Testis (tissue), 3 donors: ENCODE results near the gene ZNF784. TPM values are rescaled to one million over a fixed set of nuclear protein-coding genes. Genes with fewer than 3 reads are reported as not detected.

Experiments used
- DNase-seq: peaks from one replicate; pipeline ENCODE4 v3.0.0-alpha.2; 2019
- H3K27ac ChIP-seq, 2 donors: fragments of 200-600 bp; sonication (generic); one replicate each; pipeline ENCODE4 v1.5.1; 2019
- H3K27me3 ChIP-seq: fragments of 200-600 bp; sonication (generic); one replicate; pipeline ENCODE4 v1.5.1; 2019
- H3K36me3 ChIP-seq: fragments of 200-600 bp; sonication (generic); one replicate; pipeline ENCODE4 v1.5.1; 2017; ENCODE audit warnings: low read depth; ENCODE audit errors: missing control alignments
- H3K4me1 ChIP-seq: fragments of 200-600 bp; sonication (generic); one replicate; pipeline ENCODE4 v1.5.1; 2019
- H3K4me3 ChIP-seq, 2 donors: fragments of 200-600 bp; sonication (generic); one replicate each; pipeline ENCODE4 v1.5.1; 2017 to 2019
- H3K9me3 ChIP-seq: fragments of 200-600 bp; sonication (generic); one replicate; pipeline ENCODE4 v1.5.1; 2017
- POLR2A ChIP-seq: fragments of 450-650 bp; IDR thresholded peaks from one replicate; pipeline ENCODE4 v1.6.1; 2017; ENCODE audit warnings: antibody characterized with exemption, mild to moderate bottlenecking, moderate library complexity
- WGBS, 2 donors: methylation state at CpG; one replicate each; pipeline ENCODE4 v1.1.5; 2018; 5-methylcytosine and 5-hydroxymethylcytosine counted together
- intact Hi-C: fragments of 100-400 bp; cut with DNase I; formaldehyde crosslinking; loops from one replicate; pipeline ENCODE4 v1.15.1; 2023; ENCODE audit warnings: low total_unique reads
- polyA plus RNA-seq: library from polyadenylated mRNA; stranded (reverse); fragments of 350-450 nt; fragmentation: Illumina TruSeq; extraction: RNeasy Lipid Tissue Mini Kit (QIAGEN cat#74804); gene quantifications from one replicate; pipeline ENCODE4 v1.2.3, GENCODE V29; 2014; ENCODE audit warnings: low read depth, low replicate concordance; ENCODE audit not compliant: insufficient read depth
- total RNA-seq, 2 donors: library from RNA; depleted of rRNA; stranded (reverse); fragments of >200 nt; gene quantifications; one replicate each; pipeline ENCODE4 v1.2.3, GENCODE V29; 2016
- TF ChIP-seq, protein P1 (sequence below), 3 experiments: fragments of 450-650 bp in 2 of 3; fragments of 200-600 bp in 1 of 3; sonication (generic) in 1 of 3; IDR thresholded peaks; one replicate each; pipeline ENCODE4 v1.5.1; 2016 to 2019; ENCODE audit warnings: antibody characterized with exemption in 3 of 3, mild to moderate bottlenecking in 2 of 3, moderate library complexity in 1 of 3

The ZNF784 gene
- total and polyA plus RNA-seq, 3 donors from 2014 or later, result 6.6 to 13.0 (median 10.3) TPM

DNA sequence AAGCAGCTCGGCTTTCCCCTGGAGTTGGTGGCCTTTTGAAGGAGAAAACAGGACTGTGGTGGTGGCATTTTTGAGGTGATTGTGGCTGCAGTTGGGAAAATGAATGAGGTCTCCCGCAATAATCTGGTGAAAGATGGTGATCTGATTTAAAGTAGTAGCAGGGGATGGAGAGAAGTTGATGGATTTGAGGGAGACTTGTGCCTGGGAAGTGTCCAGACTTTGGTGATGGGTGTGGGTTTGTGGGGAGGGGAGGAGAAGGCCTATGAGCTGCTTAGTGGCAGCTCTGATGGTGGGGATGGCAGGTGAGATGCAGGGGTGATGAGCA is 46.6 kb upstream of the ZNF784 start:
- intact Hi-C loops, result no loop called here
- Histone ChIP-seq H3K36me3 (no peaks in the 10 kb centered on the region), H3K4me1 (peaks cover 37% of the 10 kb centered on the region), H3K27ac (no peak overlapping the region), H3K9me3 (no peaks in the 10 kb centered on the region), H3K27me3 (no peaks in the 10 kb centered on the region), H3K4me3 (no peak overlapping the region)
- TF ChIP-seq, protein P1, sequence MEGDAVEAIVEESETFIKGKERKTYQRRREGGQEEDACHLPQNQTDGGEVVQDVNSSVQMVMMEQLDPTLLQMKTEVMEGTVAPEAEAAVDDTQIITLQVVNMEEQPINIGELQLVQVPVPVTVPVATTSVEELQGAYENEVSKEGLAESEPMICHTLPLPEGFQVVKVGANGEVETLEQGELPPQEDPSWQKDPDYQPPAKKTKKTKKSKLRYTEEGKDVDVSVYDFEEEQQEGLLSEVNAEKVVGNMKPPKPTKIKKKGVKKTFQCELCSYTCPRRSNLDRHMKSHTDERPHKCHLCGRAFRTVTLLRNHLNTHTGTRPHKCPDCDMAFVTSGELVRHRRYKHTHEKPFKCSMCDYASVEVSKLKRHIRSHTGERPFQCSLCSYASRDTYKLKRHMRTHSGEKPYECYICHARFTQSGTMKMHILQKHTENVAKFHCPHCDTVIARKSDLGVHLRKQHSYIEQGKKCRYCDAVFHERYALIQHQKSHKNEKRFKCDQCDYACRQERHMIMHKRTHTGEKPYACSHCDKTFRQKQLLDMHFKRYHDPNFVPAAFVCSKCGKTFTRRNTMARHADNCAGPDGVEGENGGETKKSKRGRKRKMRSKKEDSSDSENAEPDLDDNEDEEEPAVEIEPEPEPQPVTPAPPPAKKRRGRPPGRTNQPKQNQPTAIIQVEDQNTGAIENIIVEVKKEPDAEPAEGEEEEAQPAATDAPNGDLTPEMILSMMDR (IDR thresholded peaks at IDR 0.05), result no peak
- TF ChIP-seq POLR2A, result no peak
- 65 to 71% methylated on average over 2 of the region's 2 CpGs for WGBS, 2 donors
- no peak for DNase-seq

DNA sequence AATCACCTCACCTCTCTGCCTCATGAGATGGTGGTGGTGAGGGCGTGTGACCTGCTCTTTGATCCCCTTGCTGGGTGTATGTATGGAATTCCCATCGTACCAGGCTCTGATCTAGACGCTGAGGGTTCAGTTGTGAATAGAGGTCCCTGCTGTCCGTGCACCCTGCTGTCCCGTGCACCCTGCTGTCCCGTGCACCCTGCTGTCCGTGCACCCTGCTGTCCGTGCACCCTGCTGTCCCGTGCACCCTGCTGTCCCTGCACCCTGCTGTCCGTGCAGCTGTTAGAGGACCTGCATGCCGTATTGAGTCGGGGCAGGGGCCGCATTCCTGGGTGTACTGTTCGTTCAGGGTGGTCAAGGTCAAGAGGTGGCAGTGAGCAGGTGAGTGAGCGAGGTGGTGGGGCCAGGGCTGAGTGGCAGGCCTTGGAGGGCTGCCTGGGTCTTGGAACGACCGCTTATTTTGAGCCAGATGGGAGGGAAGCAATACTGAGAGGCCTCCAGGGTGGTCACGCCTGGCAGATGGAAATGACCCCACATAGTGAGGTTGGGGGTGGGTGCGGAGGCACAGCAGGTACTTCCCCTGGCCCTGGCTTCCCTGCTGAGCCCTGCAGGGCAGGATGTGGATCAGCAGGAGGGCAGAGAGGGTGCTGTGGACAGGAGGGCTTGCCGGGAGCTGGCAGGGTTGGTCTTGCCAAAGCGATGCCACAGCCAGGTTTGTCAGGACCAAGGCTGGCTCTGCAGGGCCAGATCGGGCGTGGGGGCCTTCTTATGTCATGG is 46.1 kb upstream of the ZNF784 start:
- intact Hi-C loops, result no loop called here
- Histone ChIP-seq H3K27me3 (no peaks in the 10 kb centered on the region), H3K4me3 (no peak overlapping the region), H3K4me1 (peaks cover 34% of the 10 kb centered on the region), H3K27ac (no peak overlapping the region), H3K9me3 (no peaks in the 10 kb centered on the region), H3K36me3 (no peaks in the 10 kb centered on the region)
- TF ChIP-seq, protein P1 (IDR thresholded peaks at IDR 0.05), result no peak
- TF ChIP-seq POLR2A, result no peak
- DNase-seq, result no peak
- WGBS, 2 donors, result 65 to 76% methylated on average over 23 of the region's 23 CpGs

DNA sequence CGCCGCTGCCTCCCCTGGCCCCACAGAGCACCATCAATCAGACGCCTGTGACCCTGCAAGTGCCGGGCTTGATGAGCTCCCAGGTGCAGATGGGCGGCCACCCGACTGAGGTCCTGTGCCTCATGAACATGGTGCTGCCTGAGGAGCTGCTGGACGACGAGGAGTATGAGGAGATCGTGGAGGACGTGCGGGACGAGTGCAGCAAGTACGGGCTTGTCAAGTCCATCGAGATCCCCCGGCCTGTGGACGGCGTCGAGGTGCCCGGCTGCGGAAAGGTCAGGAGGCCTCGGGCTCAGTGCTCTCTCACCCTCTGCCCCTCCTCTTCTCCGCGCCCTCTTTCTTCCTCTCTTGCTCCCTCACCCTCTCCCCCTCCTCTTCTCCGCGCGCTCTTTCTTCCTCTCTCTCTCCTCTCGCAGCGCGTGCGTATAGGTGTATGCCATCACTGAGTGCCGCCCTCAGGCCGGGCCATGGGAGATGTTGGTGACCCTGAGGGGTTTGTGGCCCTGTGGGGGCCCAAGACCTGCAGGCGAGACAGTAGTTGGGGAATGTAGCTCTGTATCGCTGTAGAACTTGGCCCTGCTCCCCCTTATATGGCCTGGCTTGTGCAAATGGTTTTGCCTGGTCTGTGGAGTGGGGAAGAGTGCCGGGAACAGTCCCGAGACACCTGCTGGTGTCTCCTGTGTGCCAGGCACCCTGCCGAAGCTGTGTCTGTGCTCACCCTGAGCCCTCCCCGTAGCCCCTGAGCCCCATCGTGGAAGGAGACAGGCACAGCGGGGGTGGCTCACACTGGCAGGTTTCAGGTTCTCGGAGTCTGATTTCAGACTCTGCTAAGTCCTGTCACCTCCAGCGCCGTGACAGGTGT is 45.3 kb upstream of the ZNF784 start:
- intact Hi-C loops, result no loop called here
- Histone ChIP-seq H3K27me3 (no peaks in the 10 kb centered on the region), H3K4me1 (peaks cover 34% of the 10 kb centered on the region), H3K27ac (no peak overlapping the region), H3K9me3 (no peaks in the 10 kb centered on the region), H3K36me3 (no peaks in the 10 kb centered on the region), H3K4me3 (no peak overlapping the region)
- no peak for DNase-seq
- TF ChIP-seq, protein P1 (IDR thresholded peaks at IDR 0.05), result no peak
- 84 to 85% methylated on average over 21 to 43 of the region's 43 CpGs for WGBS, 2 donors

DNA sequence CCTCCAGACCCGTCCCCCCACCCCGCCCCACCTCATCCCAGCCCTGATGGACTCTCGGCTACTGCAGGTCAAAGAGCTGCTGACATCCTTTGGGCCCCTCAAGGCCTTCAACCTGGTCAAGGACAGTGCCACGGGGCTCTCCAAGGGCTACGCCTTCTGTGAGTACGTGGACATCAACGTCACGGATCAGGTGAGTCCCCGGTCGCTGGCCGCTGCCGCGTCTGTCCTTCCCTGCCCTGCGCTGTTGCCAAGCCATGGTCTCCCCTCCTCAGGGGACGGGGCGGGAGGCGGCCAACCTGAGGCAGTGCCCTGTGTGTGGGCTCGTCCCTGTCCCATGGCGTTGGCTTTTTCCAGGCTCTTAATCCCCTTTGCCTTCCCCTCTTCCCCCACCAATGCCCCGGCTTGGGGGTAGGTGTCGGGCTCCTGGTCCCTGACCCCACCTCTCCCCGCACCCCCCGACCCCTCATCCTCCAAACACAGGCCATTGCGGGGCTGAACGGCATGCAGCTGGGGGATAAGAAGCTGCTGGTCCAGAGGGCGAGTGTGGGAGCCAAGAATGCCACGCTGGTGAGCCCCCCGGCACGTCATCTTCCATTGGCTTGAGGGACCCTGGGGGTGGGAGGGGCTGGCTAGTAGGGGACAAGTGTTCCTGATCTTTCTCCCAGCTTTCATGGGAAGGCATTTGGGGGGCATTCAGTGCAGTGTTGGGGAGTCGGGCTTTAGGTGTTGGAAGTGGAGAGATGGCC is 44.4 kb upstream of the ZNF784 start:
- Histone ChIP-seq H3K9me3 (no peaks in the 10 kb centered on the region), H3K27me3 (no peaks in the 10 kb centered on the region), H3K27ac (no peak overlapping the region), H3K4me3 (no peak overlapping the region), H3K4me1 (peaks cover 29% of the 10 kb centered on the region), H3K36me3 (no peaks in the 10 kb centered on the region)
- intact Hi-C loops, result no loop called here
- WGBS, 2 donors, result 75 to 94% methylated on average over 18 to 30 of the region's 30 CpGs
- TF ChIP-seq, protein P1 (IDR thresholded peaks at IDR 0.05), result no peak
- no peak for TF ChIP-seq POLR2A
- DNase-seq, result no peak
